Skeletal muscle cell (primary cell): ENCODE results near the gene NRTN.

Source experiments
- DNase-seq: peaks from one replicate; pipeline ENCODE4 v3.0.0-alpha.2; 2010; ENCODE audit warnings: low read depth
- H3K4me3 ChIP-seq: 2 replicates; pipeline ENCODE4 v1.5.1; 2011; ENCODE audit warnings: low read depth, mild to moderate bottlenecking, control low read depth, low read length, moderate library complexity

Gene NRTN

DNA sequence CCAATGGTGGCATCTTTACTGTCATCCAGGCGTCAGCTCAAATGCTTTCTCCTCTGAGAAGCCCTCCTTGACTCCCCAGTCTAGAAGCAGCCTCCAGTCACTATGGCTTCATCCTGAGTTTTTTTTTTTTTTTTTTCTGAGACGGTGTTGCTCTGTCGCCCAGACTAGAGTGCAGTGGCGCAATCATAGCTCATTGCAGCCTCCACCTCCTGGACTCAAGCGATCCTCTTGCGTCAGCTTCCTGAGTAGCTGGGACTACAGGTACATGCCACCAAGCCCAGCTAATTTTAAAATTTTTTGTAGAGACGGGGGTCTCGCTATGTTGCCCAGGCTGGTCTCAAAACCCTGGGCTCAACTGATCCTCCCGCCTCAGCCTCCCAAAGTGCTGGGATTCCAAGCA, 4.2 kb downstream of the NRTN start:
- H3K4me3 ChIP-seq = no peak overlapping the region
- no peak for DNase-seq

DNA sequence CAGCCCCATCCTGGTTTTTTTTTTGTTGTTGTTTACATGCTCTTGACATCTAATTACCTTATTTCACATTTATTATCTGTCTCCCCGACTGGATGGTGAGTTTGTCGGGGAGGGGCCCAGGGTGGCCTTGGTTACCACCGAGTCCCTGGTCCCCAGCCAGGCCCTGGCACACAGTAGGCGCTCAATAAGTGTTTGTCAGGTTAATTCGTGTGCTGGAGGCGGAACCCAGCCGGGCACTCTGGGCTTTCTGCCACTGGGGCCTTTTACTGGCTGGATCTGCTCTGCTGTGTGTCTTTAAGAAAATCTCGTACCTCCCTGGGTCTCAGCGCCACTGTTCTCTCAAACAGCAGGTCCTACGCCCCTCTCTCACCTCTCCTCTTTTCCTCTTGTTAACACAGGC, 4.6 kb downstream of the NRTN start:
- no peak overlapping the region for H3K4me3 ChIP-seq
- no peak for DNase-seq

DNA sequence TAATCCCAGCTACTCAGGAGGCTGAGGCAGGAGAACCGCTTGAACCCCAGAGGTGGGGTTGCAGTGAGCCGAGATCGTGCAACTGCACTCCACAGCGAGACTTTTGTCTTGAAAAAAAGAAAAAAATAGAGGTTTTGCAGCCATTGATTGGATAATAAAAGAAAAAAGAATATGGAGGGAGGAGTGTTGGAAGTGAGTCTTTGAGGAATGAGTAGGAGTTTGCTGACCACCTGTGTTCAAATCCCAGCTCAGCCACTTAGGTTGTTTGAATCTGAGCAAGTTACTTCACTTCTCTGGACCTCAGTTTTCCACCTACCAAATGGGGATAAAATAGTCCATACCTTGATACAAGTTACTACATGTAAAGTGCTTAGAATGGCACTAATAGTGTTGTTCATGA, 6.2 kb downstream of the NRTN start:
- H3K4me3 ChIP-seq = no peak overlapping the region
- no peak for DNase-seq

DNA sequence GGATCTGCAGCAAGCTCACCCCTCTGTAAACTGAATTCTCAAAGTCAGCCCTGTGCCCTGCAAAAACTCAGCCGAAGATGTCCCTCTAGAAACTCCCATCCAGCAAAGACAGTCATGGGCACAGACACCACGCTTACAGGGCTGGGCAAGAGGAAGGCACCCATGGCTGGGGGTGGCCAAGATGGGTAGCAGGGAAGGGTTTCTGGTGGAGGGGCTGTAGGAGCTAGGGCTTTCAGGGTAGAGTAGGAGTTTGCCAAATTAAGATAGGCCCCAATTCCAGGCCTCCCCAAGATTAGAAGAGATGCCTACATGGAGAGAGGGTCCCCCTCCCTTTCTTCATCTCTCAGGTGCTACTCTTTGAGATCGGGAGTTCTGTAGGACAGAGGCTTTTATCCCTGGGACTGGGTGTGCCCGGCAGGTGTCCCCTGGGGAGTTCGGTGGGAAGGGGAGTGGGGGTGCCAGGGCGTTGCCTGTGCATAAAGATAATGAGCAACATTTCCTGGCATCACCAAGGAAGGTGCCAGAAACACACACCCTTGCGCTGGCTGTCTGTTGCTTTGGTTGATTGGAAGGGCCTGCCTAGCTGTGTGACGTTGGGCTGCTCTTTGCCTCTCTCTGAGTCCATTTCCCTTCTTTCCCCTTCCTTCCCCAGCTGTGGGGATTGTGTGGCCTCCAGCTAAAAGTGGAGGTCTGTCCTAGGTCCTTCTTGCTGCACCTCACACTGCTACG, 9.4 kb downstream of the NRTN start:
- no peak overlapping the region for H3K4me3 ChIP-seq
- DNase-seq = no peak

DNA sequence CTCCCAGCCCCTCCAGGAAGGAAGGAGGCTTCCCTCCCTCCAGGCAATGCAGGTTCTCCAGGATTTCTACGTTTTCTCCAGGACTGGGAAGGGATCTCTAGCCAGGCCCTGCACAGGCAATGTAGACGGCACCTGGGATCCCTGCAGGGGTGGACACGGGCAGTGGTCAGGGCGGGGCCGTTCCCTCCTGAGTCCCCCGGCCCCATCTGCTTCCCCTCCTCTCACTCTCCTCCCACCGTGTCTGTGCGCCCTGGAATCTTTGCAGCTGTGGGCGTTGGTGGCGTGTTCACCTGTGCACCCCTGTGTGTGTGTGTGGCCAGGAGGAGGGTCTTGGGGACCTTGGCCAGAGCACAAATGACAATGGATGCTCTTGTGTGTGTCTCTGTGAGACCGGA, 10.0 kb downstream of the NRTN start:
- DNase-seq = no peak
- H3K4me3 ChIP-seq = no peak overlapping the region

DNA sequence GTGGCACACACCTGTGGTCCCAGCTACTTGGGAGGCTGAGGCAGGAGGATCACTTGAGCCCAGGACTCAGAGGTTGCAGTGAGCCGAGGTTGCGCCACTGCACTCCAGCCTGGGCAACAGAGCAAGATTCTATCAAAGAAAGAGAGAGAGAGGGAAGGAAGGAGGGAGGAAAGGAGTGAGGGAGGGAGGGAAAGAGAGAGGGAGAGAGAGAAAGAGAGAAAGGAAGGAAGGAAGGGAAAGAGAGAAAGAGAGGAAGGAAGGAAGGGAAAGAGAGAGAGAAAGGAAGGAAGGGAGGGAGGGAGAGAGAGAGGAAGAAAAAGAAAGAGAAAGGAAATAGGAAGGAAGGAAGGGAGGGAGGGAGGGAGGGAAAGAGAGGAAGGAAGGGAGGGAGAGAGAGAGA, 12.4 kb downstream of the NRTN start:
- no peak overlapping the region for H3K4me3 ChIP-seq
- no peak for DNase-seq

DNA sequence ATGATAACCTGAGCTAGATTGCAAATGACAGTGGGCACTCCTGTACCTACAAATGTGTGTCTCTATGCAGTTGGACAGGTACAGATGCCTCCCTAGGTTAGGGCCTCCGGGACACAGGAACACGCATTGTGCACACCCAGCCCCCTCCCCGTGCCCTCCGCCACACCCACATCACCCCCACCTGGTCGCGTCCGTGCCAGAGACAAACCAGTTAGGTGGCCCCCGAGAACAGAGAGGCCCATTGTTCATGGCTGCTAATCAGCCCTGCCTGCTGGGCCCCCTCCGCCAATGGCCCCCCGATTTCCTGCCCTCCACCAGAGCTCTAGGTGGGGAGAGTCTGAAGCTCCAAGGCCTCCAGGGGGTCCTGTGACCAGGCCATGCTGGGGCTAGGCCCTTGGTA, 13.7 kb downstream of the NRTN start:
- no peak for DNase-seq
- H3K4me3 ChIP-seq = no peak overlapping the region

DNA sequence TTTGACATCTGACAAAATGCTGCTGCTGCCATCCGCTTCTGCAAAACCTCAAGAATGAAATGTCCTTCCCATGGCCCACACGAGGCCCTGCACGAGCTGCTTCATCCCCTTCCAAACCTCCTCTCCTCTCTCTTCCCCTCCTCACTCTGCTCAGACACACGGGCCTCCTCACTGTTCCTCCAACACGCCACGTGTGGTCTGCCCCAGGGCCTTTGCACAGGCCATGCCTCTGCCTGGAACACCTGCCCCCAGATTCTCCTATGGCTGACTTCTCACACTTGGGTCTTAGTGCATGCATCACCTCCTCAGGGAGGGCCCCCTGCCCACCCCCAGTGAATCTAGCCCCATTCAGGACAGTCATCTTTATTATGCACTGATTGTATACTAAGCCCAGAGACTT, 15.9 kb downstream of the NRTN start:
- no peak overlapping the region for H3K4me3 ChIP-seq
- DNase-seq = no peak

DNA sequence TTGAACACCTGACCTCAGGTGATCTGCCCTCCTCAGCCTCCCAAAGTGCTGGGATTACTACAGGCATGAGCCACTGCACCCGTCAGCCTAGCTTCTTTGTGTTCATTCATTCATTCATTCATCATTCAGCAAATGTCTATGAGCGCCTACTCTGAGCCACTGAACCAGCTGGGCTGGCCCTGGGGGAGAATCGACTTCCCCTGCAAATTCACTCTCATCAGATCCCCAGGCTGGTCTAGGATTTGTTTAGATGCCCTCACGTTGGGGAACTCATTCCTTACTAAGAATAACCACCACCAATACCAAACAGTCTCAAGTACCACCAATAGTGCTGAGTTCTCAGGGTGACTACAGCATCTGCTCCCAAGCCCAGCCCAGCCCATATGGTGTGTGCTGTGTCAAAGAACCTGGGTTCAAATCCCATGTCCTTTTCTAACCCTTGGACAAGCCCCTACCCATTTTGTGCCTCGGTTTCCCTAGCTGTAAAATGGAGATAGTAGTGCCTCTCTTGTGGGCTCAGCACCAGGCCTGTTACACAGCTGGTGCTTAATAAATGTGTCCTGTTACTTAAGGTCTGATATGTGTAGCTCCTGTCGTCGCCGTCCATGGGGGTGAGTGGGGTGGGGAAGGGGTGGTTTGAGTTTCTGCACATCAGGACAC, 16.8 kb downstream of the NRTN start:
- no peak for DNase-seq
- no peak overlapping the region for H3K4me3 ChIP-seq

DNA sequence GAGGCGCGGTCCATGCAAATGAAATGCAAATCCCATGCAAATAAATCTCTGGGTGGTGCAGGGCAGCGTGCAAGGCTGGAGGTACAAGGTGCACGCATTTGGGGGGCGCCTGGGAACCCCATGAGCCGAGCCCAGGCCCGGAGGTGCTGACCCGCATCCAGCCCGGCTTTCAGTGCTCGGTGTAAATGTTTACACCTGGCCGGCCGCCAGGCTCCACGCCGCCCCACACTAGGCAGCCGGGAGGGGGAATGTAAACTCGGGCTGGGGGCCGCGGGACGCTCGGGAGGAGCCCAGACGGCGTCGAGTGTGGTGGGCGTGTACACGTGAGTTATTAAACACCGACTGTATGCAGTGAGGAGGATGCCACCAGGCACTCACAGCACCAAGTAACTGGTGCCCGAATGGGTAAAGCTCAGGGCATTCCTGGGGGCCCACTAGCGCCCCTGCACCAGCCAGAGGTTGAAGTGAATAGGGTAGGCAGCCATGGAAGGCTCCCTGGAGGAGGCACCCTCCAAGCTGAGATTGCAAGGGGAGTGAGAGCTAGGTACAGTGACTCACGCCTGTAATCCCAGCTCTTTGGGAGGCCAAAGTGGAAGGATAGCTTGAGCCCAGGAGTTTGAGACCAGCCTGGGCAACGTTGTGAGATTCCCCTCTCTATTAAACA, 17.4 kb downstream of the NRTN start:
- no peak overlapping the region for H3K4me3 ChIP-seq
- DNase-seq = no peak

DNA sequence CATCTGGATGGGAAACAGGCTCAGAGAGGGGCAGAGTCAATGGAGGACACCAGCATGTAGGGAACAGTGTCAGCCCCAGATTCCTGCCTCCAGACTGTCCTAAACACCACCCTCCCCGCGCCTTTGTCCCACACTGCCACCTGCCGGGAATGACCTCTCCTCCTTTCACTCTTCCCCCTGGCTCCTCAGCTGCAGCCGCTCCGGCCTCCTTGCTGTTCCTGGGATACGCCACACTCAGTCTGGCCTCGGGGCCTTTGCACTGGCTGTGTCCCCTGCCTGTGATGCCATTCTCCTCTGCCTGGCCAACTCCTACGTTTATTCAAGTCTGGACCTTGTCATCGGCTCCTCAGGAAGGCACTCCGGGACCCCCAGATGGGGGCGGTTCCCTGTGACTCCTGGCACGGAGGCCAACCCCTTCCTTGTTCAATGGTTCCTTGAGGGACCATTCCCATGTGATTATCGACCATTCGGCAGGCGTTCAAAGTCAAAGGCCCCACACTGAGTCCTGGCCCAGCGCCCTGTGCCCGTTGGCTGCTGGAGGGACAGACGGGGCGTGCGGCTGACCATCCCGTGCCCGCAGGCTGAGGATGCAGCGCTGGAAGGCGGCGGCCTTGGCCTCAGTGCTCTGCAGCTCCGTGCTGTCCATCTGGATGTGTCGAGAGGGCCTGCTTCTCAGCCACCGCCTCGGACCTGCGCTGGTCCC, 18.9 kb downstream of the NRTN start:
- DNase-seq = no peak
- H3K4me3 ChIP-seq = no peak overlapping the region

DNA sequence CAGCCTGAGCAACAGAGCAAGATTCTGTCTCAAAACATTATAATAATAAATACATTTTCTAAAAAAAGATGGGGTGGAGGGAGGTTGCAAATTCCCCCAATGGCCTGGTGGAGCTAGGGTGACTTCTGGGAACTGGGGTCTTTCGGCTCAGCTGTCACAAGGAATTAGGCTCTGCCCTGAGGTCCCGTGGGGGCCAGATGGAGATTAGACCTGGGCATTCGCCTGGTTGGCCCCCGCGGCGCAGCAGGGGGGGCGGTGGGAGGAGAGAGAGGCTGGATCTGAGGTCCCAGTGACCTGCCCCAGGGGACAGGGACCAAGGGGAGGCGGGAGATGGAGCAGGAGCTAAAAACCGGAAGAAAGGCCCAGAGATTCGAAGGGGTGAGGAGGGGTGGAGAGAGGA, 19.9 kb downstream of the NRTN start:
- no peak for DNase-seq
- H3K4me3 ChIP-seq = no peak overlapping the region

DNA sequence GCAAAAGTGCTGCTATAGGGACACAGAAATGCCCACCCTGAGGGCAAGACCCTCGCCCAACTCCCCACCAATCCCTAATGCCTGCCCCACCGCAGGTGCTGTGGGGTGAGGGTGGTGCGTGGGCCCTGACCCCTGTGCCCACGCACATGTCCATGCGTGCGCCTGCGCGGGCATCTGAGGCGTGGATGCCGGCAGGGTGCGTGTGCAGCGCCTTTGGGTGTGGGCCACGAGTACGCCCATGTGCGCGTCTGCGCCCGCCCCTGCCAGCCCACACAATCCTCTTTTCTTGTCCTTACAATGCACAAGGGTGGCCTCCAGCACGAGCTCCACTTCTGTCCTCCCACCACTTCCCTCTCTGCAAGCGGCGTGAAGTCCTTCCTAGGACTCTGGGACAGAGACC, 20.3 kb downstream of the NRTN start:
- H3K4me3 ChIP-seq = no peak overlapping the region
- no peak for DNase-seq

DNA sequence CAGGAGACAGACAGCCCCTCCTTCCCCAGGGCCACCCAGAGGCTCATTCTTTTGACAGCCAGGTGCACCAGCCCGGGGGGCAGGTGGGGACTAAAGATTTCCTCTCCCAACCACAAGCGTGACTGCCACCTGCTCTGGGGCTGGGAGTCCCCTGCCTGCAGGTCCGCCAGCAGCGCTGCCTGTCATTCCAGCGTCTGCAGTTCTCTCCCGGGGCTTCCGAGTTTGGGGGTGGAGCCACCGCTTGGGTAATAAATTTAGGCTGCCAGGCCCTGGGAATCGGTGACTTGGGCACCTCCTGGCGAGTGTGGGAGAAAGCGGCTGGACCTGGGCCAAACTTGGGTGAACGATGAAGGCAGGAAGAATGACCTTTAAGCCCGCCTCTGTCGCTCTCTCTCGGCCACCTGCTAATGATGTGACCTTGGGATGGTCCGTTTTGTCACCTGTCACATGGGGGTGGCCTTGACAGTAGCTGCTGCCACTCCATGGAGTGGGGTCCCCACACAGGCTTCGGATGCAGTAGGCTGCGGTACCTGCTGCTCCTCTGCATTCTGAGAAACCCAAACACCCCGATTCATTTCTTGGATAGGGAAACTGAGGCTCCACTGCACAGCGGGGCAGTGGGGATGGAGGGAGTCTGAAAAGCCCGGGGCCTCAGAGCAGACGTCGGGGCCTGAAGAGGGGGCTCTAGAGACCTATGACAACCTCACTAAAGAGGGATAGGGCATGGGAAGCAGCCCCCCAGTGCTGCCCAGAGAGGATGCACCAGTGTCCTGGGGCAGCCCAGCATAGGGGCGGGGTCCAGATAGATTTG, 21.9 kb downstream of the NRTN start:
- no peak for DNase-seq
- no peak overlapping the region for H3K4me3 ChIP-seq

DNA sequence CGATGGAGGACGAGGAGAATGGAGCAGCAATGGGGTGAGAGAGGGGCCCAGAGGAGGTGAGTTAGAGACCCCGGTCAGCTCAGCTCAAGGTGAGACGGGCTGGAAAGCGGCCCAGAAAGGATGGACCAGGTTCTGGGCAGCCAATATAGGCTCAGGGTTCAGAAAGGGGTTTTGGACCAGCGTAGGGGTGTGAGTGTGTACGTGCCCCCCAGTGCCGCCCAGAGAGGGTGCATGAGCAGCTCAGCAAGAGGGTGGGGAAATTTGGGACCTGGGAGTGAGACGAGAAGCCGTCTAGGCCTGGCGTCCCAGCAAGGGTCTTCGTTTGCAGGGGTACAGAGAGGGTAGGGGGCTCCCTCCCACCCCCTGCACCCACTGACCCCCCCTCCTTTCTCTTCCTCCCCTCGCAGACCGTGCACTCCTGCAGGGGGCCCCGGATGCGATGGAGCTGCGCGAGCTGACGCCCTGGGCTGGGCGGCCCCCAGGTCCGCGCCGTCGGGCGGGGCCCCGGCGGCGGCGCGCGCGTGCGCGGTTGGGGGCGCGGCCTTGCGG, 22.5 kb downstream of the NRTN start:
- DNase-seq = no peak
- peak overlapping the region; percentile 81 for H3K4me3 ChIP-seq

DNA sequence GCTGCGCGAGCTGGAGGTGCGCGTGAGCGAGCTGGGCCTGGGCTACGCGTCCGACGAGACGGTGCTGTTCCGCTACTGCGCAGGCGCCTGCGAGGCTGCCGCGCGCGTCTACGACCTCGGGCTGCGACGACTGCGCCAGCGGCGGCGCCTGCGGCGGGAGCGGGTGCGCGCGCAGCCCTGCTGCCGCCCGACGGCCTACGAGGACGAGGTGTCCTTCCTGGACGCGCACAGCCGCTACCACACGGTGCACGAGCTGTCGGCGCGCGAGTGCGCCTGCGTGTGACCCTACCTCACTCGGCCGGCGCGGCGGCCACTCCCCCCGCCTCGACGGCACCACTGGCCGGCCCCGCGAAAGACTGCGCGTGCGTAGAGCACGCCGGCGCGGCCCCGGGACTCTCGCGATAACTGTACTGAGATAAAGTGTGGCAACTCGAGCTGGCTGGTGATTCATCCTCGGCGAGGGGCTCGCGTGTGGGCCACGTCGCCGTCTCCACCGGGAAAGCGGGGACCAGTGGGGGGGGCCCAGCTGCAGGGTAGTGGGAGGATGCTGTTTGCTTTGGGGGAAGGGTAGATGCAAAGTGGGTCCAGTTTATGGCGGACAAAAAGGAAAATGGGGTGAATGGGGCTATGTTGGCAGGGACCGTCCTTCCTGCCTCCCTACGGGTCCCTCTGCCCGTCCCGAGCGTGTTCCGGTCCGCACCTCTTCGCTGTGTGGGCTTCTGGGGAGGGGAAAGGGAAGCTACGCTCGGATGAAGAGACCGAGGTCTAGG, 23.2 kb downstream of the NRTN start:
- DNase-seq = peak; percentile 78
- H3K4me3 ChIP-seq = peak overlapping the region; percentile 81

DNA sequence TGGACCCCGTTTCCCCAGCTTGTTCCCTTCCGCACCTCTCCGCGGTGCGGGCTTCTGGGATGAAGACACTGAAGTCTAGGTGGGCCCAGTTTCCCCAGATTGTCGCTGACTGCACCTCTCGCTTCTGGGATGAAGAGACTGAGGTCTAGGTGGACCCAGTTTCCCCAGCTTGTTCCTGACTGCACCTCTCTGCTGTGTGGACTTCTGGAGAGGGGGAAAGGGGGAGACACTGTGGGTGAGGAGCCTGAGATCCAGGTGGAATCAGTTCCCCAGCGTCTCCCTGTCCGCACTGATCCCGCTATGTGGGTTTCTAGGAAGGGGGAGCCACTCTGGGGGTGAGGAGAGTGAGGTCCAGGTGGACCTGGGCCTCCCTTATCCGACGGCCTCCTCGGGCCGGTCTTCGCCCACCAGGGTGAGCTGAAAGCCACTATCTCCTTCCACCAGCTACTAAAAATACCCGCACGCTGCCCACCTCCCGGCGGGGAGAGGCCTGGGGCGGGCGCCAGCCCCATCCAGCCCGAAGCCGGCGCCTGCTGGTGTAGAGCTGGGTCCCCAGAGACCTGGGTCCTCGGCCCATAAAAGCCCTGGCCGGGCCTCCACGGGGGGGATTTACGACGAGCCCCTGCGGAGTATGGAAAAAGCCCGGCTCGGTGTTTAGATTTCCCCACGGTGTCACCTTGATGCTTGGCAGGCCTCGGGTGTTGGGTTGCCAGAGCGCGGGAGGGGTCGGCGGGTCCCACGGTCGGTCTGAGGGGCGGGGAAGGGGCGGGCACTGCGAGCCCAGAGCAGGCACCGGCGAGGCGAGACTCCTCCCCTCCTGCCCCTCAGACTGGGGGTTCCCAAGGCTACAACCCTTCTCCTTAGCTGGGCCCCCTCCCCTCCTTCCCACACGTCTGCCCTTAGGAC, 24.0 kb downstream of the NRTN start:
- no peak for DNase-seq
- H3K4me3 ChIP-seq = peak overlapping the region; percentile 81
